ENCODE results near the gene ARID5B.
"Not testable (repeated sequence)": the region's sequence is repeated elsewhere in the genome, so short reads cannot be mapped to it uniquely, and the experiment has no call there.

The ARID5B gene, protein sequence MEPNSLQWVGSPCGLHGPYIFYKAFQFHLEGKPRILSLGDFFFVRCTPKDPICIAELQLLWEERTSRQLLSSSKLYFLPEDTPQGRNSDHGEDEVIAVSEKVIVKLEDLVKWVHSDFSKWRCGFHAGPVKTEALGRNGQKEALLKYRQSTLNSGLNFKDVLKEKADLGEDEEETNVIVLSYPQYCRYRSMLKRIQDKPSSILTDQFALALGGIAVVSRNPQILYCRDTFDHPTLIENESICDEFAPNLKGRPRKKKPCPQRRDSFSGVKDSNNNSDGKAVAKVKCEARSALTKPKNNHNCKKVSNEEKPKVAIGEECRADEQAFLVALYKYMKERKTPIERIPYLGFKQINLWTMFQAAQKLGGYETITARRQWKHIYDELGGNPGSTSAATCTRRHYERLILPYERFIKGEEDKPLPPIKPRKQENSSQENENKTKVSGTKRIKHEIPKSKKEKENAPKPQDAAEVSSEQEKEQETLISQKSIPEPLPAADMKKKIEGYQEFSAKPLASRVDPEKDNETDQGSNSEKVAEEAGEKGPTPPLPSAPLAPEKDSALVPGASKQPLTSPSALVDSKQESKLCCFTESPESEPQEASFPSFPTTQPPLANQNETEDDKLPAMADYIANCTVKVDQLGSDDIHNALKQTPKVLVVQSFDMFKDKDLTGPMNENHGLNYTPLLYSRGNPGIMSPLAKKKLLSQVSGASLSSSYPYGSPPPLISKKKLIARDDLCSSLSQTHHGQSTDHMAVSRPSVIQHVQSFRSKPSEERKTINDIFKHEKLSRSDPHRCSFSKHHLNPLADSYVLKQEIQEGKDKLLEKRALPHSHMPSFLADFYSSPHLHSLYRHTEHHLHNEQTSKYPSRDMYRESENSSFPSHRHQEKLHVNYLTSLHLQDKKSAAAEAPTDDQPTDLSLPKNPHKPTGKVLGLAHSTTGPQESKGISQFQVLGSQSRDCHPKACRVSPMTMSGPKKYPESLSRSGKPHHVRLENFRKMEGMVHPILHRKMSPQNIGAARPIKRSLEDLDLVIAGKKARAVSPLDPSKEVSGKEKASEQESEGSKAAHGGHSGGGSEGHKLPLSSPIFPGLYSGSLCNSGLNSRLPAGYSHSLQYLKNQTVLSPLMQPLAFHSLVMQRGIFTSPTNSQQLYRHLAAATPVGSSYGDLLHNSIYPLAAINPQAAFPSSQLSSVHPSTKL

DNA sequence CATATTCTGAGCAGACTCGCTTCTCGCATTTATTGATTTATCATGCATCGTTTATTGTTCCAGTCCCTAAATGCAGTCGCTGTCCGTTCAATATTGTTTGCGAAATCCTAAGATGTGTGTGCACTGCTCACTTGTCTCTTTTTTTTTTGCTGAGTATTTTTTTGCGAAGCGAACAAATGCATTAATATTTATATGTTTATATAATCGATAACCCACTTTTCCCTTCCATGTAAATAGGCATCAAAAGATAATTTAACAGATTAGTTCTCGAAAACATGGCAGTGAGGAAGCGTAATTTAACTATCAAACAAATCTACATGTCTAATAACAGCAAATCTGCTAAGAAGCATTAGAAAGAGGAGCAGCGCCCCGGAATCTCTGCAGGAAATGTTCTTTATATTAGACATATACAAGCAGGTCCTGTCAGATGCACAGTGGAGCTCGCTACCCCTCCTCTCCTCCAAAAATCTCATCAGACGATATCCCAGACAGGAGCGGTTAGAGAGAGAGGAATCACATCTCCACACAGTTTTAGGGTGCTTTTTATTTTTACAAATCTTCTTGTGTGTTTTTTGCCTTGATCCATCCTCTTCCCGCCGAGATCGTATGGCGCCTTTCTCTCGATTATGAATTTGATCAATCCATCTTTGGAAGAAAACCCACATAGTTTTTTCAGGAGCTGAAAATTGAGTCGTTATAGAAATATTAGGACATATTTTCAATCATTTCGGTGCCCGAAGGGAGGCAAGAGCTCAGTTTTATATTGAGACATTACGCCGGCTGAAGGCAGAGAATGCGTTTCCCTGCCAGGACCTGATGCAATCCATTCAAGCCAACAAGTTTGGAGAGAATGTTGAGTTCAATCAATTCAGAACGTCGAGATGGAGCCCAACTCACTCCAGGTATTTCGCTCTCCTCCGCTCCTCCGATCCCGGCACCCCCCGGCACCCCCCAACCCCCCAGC is at the start of gene ARID5B:
Gene ARID5B (plus strand): TSS at position 871 of the 964 bp plus-strand sequence. CDS start 11 bp downstream, at position 882.
- DNase-seq, result peak; percentile 36

DNA sequence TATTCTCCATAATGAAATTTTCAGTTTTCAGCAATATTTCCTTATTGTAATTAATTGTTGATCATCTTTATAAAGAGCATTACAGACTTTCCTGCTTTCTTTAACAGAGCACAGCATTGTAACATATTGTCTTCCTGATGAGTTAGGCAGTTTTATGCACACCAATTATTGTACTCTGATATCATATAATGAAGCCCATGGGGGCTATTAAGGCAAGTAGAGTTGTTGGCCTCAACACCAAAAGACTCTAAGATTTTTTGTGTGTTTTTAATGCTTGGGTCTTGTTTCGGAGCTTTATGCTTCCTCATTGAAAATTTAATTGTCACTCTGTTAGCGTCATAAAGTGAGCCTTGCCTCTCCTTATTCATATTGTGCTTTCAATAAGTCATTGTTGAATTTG is 49.2 kb upstream of the ARID5B start:
- DNase-seq, result peak; percentile 50

DNA sequence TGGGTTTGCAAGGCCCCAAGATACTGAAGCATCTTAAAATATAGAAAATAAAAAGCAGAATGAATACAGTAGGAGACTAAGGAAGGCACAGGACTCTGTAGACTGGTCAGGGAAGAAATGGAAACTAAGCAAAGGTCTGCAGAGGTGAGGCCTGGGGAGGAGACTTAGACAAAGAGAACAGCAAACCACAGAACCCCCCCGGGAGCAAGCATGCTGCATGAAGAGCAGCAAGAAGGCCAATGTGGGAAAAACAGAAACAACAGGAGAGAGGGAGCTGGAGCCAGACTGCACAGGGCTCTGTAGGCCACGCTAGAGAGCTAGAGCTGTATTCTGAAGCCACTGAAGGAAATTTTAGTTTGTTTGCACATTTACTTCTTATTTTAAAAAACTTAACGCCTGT is 45.7 kb upstream of the ARID5B start:
- DNase-seq, result no peak

DNA sequence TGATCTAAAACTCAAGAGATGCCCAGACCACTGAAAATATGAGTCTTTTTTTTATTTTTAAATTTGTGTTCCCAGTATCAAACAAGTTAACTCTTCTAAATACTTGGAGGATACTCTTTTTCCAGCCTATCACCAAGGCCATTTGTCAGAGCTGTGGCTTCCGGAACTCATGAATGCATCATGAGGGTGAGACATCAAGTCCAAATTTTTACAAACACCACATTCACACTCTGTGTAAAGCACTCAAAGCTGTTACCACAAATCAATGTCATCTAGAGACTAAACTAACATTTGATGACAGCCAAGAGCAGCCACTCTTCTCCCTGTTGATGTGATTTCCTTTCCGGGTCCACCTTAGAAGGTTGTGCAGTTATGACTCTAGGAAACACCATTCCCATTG is 43.8 kb upstream of the ARID5B start:
- no peak for DNase-seq

DNA sequence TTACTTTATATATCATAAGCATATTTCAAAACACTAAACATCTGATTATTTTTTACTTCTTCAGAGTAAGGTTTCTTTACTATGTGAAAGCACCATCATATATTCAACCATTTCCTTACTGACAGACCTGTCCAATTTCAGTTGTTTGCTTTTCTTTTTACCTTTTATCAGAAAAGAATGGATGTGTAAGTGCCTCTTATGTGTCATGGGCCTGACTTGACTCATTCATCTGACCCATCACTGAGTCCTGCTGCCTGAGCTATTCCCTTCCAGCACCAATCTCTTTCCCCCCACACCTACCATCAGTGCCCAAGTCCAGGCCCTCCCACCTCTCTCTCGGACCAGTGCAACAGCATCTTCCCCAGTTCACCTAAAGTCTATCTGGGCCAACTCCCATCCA is 41.7 kb upstream of the ARID5B start:
- no peak for DNase-seq

DNA sequence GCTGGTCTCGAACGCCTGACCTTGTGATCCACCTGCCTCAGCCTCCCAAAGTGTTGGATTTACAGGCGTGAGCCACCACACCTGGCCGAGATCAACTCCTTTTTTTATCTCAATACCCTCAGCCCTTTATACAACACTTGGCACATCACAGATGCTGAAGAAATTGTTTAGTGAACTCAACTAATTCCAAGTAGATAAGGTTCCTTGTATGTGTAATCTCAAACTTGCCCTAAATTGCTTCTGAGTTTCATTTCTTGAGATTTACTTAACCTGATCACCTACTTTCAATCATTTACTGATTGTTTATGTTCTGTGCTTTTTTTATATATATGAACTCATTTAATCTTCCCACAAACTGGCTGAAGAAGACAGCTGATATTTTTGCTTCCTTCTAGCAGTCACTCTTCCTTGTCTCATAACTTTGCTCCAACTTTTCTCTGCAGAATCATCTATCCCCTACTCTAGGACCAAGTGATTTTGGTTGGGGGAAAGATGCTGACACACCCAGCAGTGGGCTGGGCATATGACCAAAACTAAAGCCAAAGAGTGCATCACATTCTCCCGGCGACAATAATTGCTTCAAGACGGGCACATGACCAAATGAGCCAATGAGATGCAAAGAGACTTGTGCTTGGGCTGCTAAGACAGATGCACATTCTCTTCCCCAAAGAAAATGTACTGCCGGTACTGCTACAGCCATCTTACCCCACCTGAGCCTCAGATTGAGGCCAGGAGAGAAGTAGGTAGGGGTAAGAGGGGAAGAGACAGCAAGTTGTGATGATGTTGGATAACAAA is 40.3 kb upstream of the ARID5B start:
- DNase-seq, result no peak

DNA sequence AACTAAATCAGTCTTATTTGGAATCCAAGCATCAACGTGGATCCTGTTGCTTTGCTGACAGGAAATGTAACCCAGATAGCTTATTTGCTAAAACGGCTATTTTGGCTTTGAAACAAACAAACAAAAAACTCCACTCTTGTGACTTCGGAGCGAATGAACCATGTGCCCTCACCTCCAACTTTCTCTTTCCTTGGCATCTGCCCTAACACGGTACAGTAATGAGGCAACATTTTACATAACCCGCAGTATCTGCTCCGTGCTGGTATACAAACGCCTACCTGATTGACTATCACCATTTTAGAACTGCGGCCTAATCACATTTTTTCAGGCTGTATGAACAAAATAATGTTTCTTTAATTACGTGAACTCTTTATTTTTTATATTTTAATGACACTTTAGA is 37.5 kb upstream of the ARID5B start:
- no peak for DNase-seq

DNA sequence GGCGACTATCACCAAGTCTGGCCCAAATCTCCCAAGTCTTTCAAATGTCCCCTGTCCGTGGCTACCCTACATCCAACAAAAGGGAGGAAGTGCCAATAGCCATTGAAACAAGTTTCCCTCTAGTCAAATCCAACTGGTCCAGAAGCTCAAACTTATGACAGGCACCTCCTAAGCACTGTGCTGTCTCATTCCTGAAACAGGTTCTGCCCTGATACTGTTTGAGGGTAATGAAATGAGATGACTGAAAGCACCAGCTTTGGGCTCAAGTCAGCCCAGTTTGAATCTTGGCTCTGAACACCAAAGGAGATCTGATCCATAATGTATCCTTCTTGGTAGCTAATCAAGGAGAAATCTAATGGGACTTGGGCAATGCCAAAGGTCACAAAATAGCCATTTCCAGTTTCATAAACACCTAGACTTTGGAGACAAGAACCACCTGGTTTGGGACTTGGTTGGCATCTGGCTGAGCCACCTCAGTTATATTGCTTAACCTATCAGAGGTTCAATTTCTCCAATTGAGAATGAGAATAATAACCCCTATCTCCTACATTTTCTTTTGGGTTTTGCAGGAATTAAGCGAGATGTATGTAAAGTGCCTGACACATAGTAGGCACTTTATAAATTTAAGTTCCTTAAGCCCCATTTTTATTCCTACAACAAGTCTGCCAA is 34.7 kb upstream of the ARID5B start:
- DNase-seq, result no peak

DNA sequence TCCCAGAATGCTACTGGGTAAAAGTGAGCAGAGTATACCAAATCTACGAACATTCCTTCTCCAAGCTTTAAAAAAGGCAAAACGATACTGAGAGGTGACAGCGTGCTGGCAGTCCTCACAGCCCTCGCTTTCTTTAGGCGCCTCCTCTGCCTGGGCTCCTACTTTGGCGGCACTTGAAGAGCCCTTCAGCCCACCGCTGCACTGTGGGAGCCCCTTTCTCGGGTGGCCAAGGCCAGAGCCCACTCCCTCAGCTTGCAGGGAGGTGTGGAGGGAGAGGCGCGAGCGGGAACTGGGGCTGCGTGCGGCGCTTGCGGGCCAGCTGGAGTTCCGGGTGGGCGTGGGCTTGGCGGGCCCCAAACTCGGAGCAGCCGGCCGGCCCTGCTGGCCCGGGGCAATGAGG is 34.1 kb upstream of the ARID5B start:
- not testable (repeated sequence) for DNase-seq

DNA sequence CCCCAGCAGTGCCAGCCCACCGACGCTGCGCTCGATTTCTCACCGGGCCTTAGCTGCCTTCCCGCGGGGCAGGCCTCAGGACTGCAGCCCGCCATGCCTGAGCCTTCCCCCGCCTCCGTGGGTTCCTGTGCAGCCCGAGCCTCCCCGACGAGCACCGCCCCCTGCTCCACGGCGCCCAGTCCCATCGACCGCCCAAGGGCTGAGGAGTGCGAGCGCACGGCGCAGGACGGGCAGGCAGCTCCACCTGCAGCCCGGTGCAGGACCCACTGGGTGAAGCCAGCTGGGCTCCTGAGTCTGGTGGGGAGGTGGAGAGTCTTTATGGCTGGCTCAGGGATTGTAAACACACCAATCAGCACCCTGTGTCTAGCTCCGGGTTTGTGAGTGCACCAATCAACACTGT is 33.7 kb upstream of the ARID5B start:
- peak; percentile 26 for DNase-seq

DNA sequence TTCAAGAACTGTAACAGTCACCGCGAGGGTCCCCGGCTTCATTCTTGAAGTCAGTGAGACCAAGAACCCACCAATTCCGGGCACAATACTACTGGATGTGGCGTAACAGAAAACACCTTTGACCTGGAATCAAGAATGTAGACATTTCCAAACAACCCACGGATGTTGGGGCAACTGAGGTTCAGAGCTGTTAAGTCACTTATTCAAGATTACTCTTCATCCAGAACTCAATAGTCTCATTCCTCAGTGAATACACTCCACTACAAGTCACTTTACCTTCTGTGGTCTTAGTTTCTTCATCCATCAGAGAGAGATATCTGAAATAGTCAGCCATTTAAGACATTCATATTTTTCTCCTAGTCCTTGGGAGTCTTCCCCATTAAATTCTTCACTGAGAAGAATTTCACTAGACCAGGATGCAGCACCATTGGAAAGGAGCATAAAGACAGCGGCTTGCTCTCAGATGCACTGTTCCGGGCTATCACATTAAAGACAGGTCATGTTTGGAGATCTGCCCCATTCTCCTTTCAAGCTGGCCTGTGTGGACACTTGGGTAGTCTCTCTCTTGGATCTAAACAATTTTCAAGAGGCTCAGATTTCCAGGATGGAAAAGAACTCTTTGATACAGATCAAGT is 32.3 kb upstream of the ARID5B start:
- DNase-seq, result no peak

DNA sequence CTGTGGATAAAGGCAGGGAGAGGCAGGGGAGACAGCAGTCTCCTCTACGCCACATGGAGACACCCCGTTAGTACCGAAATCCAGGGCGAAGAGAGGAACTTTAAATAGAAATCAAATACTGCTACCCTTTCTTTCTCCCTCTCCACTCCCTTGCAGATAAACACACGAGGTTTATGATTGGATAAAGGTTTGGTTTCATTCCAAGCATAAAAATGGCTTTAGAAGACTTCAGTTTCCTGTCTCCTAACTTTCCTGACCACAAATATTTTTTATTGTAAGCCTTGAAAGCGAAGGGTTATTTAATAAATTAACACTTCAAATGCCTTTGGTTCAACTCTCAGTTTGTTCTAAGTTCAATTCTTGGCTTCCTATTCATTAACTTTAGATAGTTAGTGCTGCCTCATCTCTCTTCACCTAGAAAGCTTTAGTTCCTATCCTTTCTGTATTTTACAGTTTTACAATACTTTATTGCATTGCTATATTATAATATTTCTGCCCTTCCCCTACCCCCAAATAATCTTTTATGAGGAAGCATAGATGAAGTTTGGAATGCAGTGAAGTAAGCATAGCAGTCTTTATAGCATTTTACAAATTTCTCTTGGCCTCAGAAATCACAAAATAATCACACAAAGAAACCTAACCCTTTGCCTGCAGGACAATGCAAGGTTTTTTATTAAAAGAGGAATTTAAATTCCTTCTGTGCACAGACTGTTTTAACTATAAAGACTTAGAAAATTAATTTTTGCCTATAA is 31.5 kb upstream of the ARID5B start:
- DNase-seq, result no peak

DNA sequence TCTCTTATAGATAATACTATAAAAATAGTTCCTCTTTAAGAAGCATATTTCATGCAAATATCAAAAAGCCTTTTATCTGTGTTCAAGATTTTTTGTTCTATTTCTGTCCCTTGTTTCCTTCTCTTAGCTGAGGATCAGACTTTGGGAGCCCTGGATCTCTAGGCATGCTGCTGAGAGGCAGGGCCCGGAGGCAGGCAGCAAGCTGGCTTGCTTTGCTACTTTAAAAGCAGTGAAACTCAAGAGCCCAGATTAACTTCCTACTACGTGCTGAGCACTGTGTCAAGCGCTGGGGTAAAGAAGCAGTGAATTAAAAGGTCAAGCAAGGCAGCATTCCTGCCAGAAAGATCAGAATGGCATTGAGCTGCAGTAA is 31.0 kb upstream of the ARID5B start:
- DNase-seq, result no peak

DNA sequence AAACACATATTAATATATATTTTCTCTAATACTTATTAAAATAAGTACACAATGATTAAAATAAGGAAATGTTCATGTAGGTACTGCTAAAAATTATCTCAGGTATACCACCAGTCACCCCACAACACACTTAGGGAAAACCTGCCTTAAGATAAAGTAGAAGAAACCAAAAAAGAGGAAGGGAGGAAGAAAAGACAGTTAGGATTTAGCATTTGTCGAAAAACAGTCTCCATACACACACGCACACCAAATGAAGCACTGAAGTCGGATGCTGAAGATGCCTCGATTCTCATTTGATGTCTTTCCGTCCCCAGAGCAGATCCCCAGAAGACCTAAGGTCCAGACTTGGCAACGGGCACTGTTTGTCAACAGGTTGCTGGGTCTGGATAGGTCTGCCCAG is 30.0 kb upstream of the ARID5B start:
- DNase-seq, result no peak

DNA sequence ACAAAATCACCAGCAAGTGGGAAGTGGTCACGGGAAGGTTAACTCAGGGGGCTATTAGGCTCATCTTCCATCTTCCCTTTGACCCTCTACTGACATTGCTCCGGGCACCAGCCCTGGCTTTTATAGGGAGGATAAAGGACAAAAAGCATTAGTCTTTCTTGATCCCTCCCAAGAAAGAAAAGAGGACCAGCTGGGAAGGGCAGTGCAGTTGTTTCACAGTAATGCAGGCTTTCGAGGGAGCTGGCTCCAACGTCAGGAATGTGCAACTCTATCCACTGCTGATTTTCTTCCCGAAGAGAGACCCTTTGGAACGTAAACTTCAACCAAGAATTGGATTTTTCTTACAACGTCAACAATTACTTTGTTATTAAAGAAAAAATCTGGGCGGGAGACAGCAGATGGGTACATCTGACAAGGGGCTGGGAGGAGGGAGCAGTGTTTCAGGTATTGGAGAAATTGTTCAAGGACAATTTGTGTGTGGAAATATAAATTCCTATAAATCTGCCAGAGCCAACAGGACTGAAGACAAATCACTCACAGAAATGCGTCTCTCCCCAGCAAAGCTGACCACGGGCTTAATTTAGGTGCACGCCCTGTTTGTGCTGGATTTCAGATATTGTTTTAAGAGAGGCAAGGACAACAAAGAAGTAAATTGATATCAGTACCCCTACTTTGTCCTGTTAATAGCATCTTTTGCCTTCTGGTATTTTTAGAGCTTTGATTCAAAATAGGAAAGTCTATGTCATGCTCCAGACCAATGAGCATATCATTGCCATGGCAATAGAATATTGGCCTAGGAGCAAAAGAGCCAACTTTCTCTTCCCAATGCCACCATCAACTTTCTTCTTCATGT is 23.4 kb upstream of the ARID5B start:
- no peak for DNase-seq

DNA sequence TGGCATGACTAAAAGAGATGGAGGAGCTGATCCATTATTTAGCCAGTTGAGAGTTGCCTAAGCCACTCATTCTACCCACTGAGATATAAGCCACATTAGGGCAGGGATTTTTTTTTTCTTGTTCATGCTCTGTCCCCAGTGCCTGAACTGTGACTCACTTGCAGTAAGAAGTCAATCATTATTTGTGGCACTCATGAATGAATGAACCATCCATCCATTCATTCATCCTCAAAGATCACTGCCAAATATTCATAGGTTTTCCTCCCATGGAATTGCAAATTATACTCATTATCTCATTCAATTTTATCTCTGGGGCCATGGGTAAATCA is 22.8 kb upstream of the ARID5B start:
- no peak for DNase-seq

DNA sequence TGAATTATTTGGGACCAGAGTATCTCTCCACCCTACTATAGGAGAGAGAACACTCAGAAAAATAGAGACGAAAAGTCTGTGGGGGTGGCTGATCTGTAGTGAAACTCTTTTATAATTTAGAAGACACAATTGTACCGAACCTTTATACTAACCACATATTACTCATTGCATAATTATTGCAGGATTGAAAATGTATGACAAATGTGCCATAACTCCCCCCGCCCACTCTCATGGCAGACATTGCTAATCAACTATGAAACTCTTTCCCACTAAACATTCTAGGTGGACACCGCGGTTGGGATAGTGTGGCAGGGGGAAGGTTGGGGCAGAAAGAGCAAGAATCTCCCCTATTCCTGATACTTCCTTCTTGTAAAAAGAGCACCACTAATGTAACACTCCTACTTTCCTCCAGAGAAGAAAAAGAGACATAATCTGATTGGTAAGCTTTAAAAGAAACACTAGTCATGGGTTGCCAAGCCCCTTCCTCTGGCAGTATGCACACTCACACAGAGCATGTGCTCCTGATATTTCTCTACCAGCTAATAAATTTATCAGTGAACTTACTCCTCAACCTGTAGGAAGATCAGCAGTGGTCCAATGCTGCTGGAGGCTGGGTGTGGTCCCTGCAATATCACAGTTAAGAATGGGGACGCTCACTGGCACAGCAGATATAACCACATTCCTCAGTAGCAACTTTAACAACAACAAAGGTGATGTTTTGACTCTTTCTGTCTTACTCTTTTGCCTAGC is 18.7 kb upstream of the ARID5B start:
- DNase-seq, result no peak
